PFSK-1 (cell line): ENCODE results near the gene MTCH2.

Source experiments
- FOXP2 ChIP-seq: optimal IDR thresholded peaks from 2 replicates; pipeline ENCODE3; 2011; ENCODE audit warnings: borderline replicate concordance, control low read depth, inconsistent platforms; ENCODE audit not compliant: insufficient read depth; ENCODE audit errors: extremely low read length, extremely low read depth
- POLR2AphosphoS5 ChIP-seq: IDR thresholded peaks from 2 replicates; pipeline ENCODE4 v1.6.1; 2012; ENCODE audit warnings: low read depth, mild to moderate bottlenecking, control low read depth, low read length, moderate library complexity
- REST ChIP-seq, 2 experiments: IDR thresholded peaks; 2 replicates each; pipeline versions ENCODE4 v1.6.1 to v1.8.0; 2011 to 2012; ENCODE audit warnings: low read depth in 2 of 2, low read length in 2 of 2, control low read depth in 1 of 2, inconsistent platforms in 1 of 2, mild to moderate bottlenecking in 1 of 2, moderate library complexity in 1 of 2; ENCODE audit not compliant: insufficient read depth in 1 of 2
- SIN3A ChIP-seq: IDR thresholded peaks from 2 replicates; pipeline ENCODE4 v1.6.1; 2012; ENCODE audit warnings: mild to moderate bottlenecking, low read length, moderate library complexity, borderline replicate concordance; ENCODE audit not compliant: insufficient read depth
- TAF1 ChIP-seq: IDR thresholded peaks from 2 replicates; pipeline ENCODE4 v1.6.1; 2012; ENCODE audit warnings: low read length, control low read depth, borderline replicate concordance; ENCODE audit not compliant: insufficient read depth

Gene MTCH2

GRCh38 chr11:47641600-47642098, 710 bp downstream of the MTCH2 start:
- TF ChIP-seq REST (IDR thresholded peaks at IDR 0.05; ENCODE audit: insufficient read depth in 1 of 2, low read depth in 2 of 2, low read length in 2 of 2), result no peak
- TF ChIP-seq TAF1, result no peak
- TF ChIP-seq POLR2AphosphoS5, result no peak
- TF ChIP-seq SIN3A, result no peak
- no peak for TF ChIP-seq FOXP2

- no peak for TF ChIP-seq FOXP2
- no peak for TF ChIP-seq REST (IDR thresholded peaks at IDR 0.05; ENCODE audit: insufficient read depth in 1 of 2, low read depth in 2 of 2, low read length in 2 of 2)
- TF ChIP-seq SIN3A, result no peak
- no peak for TF ChIP-seq TAF1
- no peak for TF ChIP-seq POLR2AphosphoS5
These were observed 10.9 kb downstream of the MTCH2 start for GRCh38 chr11:47631473-47631872.

- TF ChIP-seq REST (IDR thresholded peaks at IDR 0.05; ENCODE audit: insufficient read depth in 1 of 2, low read depth in 2 of 2, low read length in 2 of 2), result no peak
- TF ChIP-seq POLR2AphosphoS5, result no peak
- TF ChIP-seq FOXP2, result no peak
- TF ChIP-seq TAF1, result no peak
- no peak for TF ChIP-seq SIN3A
These were observed 14.3 kb downstream of the MTCH2 start for GRCh38 chr11:47628026-47628425.

GRCh38 chr11:47626234-47626633, 16.1 kb downstream of the MTCH2 start:
- TF ChIP-seq FOXP2, result no peak
- no peak for TF ChIP-seq TAF1
- TF ChIP-seq POLR2AphosphoS5, result no peak
- no peak for TF ChIP-seq SIN3A
- no peak for TF ChIP-seq REST (IDR thresholded peaks at IDR 0.05; ENCODE audit: insufficient read depth in 1 of 2, low read depth in 2 of 2, low read length in 2 of 2)

GRCh38 chr11:47620836-47621378, 21.5 kb downstream of the MTCH2 start:
- no peak for TF ChIP-seq POLR2AphosphoS5
